GM12874 (cell line): ENCODE data around the gene KCNMA1.

Experiments
- CTCF ChIP-seq: IDR thresholded peaks from 2 replicates; pipeline ENCODE4 v1.5.1; 2011; ENCODE audit warnings: low read depth, mild to moderate bottlenecking, control low read depth, low read length, moderate library complexity; ENCODE audit not compliant: insufficient read depth

The KCNMA1 gene

GRCh38 chr10:77103213-77103612 lies 534.4 kb downstream of the KCNMA1 start:
- no peak for TF ChIP-seq CTCF

- TF ChIP-seq CTCF = no peak
Measured at GRCh38 chr10:77101341-77101740, 536.3 kb downstream of the KCNMA1 start.

GRCh38 chr10:77099136-77099535 lies 538.5 kb downstream of the KCNMA1 start:
- no peak for TF ChIP-seq CTCF

GRCh38 chr10:77097625-77098024 lies 540.0 kb downstream of the KCNMA1 start:
- no peak for TF ChIP-seq CTCF

- no peak for TF ChIP-seq CTCF
Measured at GRCh38 chr10:77093126-77093525, 544.5 kb downstream of the KCNMA1 start.

GRCh38 chr10:77091597-77092165 lies 545.9 kb downstream of the KCNMA1 start:
- no peak for TF ChIP-seq CTCF

GRCh38 chr10:77090381-77091356 lies 546.9 kb downstream of the KCNMA1 start:
- TF ChIP-seq CTCF = no peak
